ENCODE data around the gene NCOA7.
"Not testable (repeated sequence)": the region's sequence is repeated elsewhere in the genome, so short reads cannot be mapped to it uniquely, and the experiment has no call there.

NCOA7 gene

DNA sequence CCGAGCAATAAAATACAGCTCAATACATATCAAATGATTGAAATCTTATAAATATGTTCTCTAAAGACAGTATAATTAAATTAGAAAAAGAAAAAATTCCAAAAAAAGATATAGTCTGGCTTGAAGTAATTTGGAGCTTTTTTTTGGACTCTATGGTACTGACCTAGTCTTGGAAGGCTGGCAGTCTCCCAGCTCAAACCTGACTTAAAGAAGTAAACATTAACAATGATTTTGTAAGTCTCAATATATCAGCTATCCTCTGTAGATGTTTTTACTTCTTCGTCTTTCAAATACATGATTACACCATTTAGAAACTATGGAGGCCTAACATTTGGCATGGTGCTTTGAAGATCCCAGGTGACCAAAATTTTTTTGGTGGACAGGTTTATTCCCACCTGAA lies 180.0 kb downstream of the NCOA7 start:
- DNase-seq (ENCODE audit: low spot score), result no peak

GRCh38 chr6:125972478-125972877 lies 181.7 kb downstream of the NCOA7 start:
- not testable (repeated sequence) for DNase-seq (ENCODE audit: low spot score)

GRCh38 chr6:125974214-125974866 lies 183.6 kb downstream of the NCOA7 start:
- peak; percentile 54 for DNase-seq (ENCODE audit: low spot score)

DNA sequence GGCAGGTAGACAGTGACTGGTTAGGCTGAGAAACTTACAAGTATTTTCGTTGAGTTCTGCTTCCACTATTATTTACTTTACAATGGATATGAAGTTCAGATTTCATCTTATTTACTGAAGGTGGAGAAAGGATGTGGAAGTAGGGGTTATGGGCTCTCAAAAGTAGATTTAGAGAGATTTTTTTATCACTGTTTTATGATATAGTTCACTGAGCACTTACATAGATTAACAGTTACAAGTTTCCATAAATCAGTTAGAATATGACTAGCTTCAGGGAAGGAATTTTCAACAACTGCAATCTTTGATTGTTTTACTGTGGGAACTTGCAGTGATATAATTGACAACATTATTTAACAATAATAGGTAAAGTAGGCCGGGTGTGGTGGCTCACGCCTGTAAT lies 188.3 kb downstream of the NCOA7 start:
- DNase-seq (ENCODE audit: low spot score), result no peak

Small RNAs within 50 kb of the gene (small RNA-seq; reads per million reads assigned to genes)
- 0 reads per million in 2 experiments for gene RNA5SP216

Data from SK-N-DZ (cell line).